Choroid plexus epithelial cell (primary cell): ENCODE data around the gene SMC6.

Source experiments
- DNase-seq: peaks from one replicate; pipeline ENCODE4 v3.0.0-alpha.2; 2010; ENCODE audit warnings: low read depth
- H3K4me3 ChIP-seq: 2 replicates; pipeline ENCODE4 v1.5.1; 2011; ENCODE audit warnings: low read depth, mild to moderate bottlenecking, control low read depth, low read length, moderate library complexity
- TF ChIP-seq, protein P1 (sequence below): conservative IDR thresholded peaks from 2 replicates; pipeline ENCODE4 v1.5.1; 2011; ENCODE audit warnings: low read depth, mild to moderate bottlenecking, control low read depth, inconsistent platforms, low read length, moderate library complexity

SMC6 gene

DNA sequence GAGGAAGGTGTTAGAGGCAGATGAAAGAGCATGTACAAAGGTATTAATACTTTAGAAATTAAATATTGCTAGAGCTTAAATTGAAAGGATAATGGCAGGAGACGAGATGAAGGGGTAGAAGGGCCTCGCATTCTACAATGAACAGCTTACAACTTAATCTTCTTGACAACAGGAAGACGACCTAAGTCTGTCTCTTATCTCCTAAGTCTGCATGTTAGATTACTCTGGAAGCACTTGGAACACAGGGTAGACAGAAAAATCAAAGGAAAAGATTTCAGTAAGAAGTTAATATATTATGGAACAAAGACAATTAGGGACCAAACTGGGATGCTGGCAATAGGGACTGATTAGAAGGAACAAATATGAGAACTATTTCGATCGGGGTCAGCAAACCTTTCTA is 34.9 kb downstream of the SMC6 start:
- TF ChIP-seq, protein P1, sequence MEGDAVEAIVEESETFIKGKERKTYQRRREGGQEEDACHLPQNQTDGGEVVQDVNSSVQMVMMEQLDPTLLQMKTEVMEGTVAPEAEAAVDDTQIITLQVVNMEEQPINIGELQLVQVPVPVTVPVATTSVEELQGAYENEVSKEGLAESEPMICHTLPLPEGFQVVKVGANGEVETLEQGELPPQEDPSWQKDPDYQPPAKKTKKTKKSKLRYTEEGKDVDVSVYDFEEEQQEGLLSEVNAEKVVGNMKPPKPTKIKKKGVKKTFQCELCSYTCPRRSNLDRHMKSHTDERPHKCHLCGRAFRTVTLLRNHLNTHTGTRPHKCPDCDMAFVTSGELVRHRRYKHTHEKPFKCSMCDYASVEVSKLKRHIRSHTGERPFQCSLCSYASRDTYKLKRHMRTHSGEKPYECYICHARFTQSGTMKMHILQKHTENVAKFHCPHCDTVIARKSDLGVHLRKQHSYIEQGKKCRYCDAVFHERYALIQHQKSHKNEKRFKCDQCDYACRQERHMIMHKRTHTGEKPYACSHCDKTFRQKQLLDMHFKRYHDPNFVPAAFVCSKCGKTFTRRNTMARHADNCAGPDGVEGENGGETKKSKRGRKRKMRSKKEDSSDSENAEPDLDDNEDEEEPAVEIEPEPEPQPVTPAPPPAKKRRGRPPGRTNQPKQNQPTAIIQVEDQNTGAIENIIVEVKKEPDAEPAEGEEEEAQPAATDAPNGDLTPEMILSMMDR = no peak
- H3K4me3 ChIP-seq = no peak overlapping the region

DNA sequence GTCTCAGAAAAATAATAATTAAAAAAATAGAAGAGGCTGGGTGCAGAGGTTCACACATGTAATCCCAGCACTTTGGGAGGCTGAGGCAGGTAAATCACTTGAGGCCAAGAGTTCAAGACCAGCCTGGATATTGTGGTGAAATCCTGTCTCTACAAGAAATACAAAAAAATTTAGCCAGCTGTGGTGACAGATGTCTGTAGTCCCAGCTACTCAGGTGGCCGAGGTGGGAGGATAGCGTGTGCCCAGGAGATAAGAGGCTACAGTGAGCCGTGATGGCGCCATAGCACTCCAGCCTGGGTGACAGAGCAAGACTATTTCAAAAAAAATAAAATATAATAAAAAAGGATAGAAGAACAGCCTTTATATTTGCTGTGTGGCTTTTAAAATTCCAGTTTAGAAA is 35.9 kb downstream of the SMC6 start:
- TF ChIP-seq, protein P1 = no peak
- no peak overlapping the region for H3K4me3 ChIP-seq
- DNase-seq = no peak

More for the DNA sequence above, 34.9 kb downstream of the SMC6 start:
- DNase-seq = no peak

DNA sequence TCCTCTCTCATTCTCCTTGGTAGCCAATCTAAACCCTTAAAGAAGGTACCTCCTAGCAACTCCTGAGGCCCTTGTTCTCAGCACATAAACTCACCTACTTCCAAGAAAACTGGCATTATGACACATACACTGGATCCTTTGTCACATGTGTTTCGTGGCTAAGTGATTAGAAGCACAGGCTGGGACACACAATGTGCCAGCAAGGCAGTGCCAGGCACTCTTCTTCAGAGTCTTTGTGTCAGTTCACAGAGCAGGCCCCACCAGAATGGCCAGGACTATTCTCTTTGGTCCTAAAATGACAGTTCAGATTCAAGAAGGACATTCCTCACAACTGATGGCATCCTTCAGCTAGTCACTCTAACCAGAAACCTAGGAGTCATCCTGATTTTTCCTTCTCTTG is 40.3 kb downstream of the SMC6 start:
- no peak overlapping the region for H3K4me3 ChIP-seq
- TF ChIP-seq, protein P1 = no peak
- no peak for DNase-seq

DNA sequence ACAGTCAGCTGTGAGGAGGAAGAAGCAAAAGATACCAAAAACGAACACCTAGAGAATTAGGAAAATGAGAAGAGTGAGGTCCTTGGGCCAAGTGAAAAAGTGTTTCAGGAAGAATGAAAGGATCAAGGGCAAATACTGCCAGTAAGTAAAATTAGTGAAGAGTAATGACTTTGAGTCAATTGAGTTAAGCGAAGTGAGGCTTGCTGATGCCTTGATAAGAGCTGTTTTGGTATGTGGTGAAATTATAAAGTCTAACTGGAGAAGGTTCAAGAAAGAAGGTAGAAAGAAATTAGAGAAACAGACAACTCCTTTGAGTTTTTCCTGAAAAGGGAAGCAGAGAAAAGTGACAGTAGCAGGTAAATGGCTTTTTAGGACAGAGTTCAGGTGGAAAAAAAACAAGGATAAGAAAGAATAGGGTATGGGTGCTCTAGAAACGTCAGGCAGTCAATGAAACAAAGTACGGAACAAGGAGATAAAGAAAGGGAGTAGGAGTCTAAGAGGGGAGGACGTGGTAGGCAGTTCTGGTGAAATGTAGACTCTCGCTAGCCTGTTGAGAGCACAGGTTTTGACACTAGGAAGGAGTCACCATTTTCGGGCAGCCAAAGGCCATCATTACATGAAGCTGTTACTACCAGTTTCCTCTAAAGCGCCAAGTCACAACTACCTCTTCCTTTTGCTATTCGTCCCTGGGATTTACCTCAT is 42.9 kb downstream of the SMC6 start:
- no peak for DNase-seq
- H3K4me3 ChIP-seq = no peak overlapping the region
- TF ChIP-seq, protein P1 = no peak

DNA sequence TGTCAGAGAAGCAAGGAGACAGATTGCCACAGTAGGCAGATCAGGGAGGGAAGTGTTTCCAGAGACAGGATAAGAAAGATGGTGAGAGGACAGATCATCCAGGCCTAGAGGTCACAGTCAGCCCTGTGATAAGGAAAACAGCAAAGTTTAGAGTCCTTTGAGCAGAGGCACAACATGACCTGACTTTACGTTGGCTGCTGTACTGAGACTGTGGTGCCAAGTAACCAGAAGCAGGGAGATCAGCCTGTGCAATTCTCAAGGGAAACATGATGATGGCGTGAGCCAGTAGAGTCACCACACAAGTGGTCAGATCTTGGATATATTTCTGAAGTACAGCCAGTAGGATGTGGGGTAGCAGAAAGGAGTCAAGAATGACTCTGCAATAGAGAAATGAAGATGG is 43.7 kb downstream of the SMC6 start:
- H3K4me3 ChIP-seq = no peak overlapping the region
- TF ChIP-seq, protein P1 = no peak
- DNase-seq = no peak

DNA sequence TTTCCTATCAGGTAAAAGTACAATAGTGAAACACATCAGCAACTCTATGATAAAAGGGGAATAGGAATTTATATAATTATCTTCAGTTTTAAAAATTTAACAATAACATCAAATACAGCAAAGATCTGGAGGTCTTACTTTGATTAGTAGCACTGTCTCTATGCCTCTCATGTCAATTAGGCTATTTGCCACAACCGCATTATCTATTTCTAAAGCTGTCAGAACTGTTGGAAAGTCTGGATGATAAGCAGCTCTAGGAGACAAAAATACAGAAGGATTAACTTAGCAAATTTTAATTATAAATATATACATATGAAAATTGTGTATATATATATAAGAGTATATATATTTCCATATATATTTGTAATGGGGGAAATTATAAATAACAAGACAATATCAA is 45.1 kb downstream of the SMC6 start:
- DNase-seq = no peak
- no peak overlapping the region for H3K4me3 ChIP-seq
- TF ChIP-seq, protein P1 = no peak

DNA sequence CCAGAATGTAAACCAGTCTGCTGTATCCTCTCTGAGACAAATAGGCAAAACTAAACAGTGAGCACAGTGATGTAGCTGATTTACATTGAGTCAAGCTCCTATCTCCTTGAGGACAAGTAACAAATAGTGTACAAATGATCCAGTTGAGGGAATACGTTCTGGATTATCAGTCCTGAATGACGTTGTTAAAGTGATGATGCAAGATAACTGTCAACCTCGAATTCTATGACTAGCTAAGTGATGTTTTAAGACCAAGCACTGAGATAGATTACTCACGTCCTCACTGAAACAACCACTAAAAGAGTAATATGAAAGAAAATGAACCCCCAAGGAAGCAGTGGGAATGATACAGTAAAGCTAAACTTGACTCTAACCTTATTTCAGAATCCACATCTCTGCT is 46.8 kb downstream of the SMC6 start:
- H3K4me3 ChIP-seq = no peak overlapping the region
- no peak for DNase-seq

More for the DNA sequence above, 46.8 kb downstream of the SMC6 start:
- TF ChIP-seq, protein P1 = no peak
